COLO829 (cell line): Measurements from ENCODE around the gene ASB3.
A peak's percentile ranks its signal among the peaks of the same experiment; 100 is the strongest.
"Not testable (repeated sequence)": the region's sequence is repeated elsewhere in the genome, so short reads cannot be mapped to it uniquely, and the experiment has no call there.

Source experiments
- DNase-seq: peaks from one replicate; pipeline ENCODE4 v3.0.0; 2012; ENCODE audit warnings: low spot score

ASB3 gene

GRCh38 chr2:53786705-53787613, at the start of gene ASB3, which contains the start of gene ERLEC1:
ASB3 (minus strand) TSS chr2:53786953; CDS start chr2:53765572, 21,381 bp downstream.
ERLEC1 (plus strand) TSS chr2:53787044; CDS start chr2:53787211, 167 bp downstream.
- peak; percentile 54 for DNase-seq

- not testable (repeated sequence) for DNase-seq
These were observed 43.2 kb upstream of the ASB3 start for GRCh38 chr2:53829980-53830290.

GRCh38 chr2:53829273-53829979, 42.7 kb upstream of the ASB3 start:
- no peak for DNase-seq

- DNase-seq, result no peak
These were observed 41.6 kb upstream of the ASB3 start for GRCh38 chr2:53828331-53828730.

GRCh38 chr2:53827398-53828175, 40.8 kb upstream of the ASB3 start:
- no peak for DNase-seq

GRCh38 chr2:53826587-53827397, 40.0 kb upstream of the ASB3 start:
- DNase-seq, result peak; percentile 81

GRCh38 chr2:53826030-53826410, 39.3 kb upstream of the ASB3 start:
- DNase-seq, result no peak

- not testable (repeated sequence) for DNase-seq
These were observed 36.9 kb upstream of the ASB3 start for GRCh38 chr2:53823639-53824038.

GRCh38 chr2:53821810-53822209, 35.1 kb upstream of the ASB3 start:
- no peak for DNase-seq

GRCh38 chr2:53820711-53821110, 34.0 kb upstream of the ASB3 start:
- DNase-seq, result no peak

- DNase-seq, result no peak
These were observed 33.3 kb upstream of the ASB3 start for GRCh38 chr2:53820048-53820447.

- no peak for DNase-seq
These were observed 32.9 kb upstream of the ASB3 start for GRCh38 chr2:53819634-53820033.

GRCh38 chr2:53818854-53819435, 32.2 kb upstream of the ASB3 start:
- no peak for DNase-seq

GRCh38 chr2:53813151-53813550, 26.4 kb upstream of the ASB3 start:
- no peak for DNase-seq

GRCh38 chr2:53811601-53812000, 24.8 kb upstream of the ASB3 start:
- DNase-seq, result no peak

- no peak for DNase-seq
These were observed 15.9 kb upstream of the ASB3 start for GRCh38 chr2:53802617-53803151.

GRCh38 chr2:53801547-53801946, 14.8 kb upstream of the ASB3 start:
- DNase-seq, result no peak

GRCh38 chr2:53793821-53794220, 7.1 kb upstream of the ASB3 start:
- no peak for DNase-seq

GRCh38 chr2:53793261-53793660, 6.5 kb upstream of the ASB3 start:
- no peak for DNase-seq

- no peak for DNase-seq
These were observed 999 bp upstream of the ASB3 start for GRCh38 chr2:53787614-53788289.

GRCh38 chr2:53786352-53786704, 425 bp downstream of the ASB3 start:
- no peak for DNase-seq
